GM21576 (cell line): ENCODE measurements around the gene PGF.
A peak's percentile ranks its signal among the peaks of the same experiment; 100 is the strongest.
"Not testable (repeated sequence)": the region's sequence is repeated elsewhere in the genome, so short reads cannot be mapped to it uniquely, and the experiment has no call there.

Experiments used
- ATAC-seq: cut with Tn5 transposase; IDR thresholded peaks from one replicate; pipeline ENCODE4 v1.9.1; 2021; ENCODE audit warnings: mild to moderate bottlenecking, moderate library complexity; ENCODE audit not compliant: unreplicated experiment

Gene PGF

DNA sequence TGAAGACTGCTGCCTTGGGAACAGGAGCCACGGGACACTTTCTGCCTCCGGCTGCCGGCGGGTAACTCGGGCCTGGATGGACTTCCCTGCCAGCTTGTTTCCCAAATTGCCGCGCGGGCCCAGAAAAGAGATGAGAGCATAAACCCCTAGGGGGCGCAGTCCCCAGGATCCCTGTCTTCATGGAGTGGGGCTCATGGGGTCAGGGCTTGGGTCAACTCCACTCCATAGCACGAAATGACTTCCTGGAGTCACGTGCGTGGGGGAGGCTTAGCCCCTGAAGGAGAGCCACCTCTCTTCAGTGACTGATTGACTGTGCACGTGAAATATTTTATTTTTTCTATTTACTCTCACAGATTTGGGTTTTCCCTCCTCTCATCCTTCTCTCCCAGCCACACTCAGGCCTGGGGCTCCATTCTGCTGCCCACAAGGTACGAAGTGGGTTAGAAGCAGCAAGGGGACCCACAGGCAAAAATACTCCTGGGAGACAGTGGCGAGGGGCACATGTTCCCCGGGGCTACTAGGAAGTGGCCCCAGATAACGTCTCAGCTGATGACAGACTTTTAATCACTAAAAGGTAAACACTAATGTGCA, 10.0 kb downstream of the PGF start:
- no peak for ATAC-seq

DNA sequence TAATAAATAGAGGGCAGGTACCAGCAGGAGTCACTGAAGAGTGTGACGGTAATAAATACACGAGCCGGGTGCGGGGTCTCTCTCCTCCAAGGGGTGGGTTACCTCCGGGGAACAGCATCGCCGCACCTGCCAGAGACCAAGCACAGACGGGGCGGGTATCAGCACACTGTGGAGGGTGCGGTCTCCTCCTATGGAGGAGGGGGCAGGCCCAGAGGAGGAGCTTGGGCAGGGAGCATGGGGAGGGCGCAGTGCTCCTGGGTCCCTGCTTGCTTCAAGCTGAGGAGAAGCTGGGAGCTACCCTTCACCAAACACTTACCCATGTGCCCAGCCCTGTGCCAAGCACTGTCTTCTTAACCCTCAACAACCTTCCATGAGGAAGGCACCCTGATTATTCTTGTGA, 12.8 kb downstream of the PGF start:
- ATAC-seq, result peak; percentile 38

DNA sequence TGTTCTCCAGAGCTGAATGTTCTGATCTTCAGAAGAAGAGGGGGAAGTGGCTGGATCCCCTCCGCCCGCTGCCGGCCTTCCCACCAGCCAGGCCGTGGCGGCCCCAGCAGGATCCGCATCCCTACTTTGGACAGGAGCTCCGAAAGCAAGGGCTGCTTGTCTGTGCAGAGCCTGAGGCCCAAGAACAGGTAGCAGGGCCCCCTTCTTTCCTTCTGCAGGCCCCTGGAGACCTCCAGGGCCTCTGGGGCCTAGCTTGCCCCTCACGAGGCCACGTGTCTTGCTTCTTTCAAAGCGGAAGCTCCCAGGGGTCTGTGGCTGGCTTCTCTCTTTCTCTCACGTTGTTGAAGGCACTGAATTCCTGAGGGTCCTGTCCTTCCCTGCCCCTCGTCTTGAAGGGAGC, 13.2 kb downstream of the PGF start:
- ATAC-seq, result peak; percentile 9

DNA sequence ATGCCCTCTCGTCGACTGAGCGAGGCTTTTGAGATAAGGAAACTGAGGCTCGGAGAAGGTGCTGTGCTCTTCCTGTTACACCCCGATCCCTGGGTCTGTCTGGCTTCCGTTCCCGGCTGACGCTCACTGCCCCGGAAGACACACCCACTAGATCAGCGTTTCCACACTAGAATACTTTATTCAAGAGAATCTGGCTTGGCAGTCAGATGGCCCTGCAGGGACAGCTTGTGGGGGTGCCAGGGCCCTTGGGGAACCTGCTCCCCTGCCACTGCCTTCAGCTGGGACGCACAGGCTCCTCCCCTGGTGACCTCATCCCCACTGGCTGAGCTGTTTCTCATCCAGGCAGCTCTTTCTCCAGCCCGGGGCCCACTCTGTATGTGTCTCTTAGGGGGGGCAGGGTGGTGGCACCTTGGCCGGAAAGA, 13.7 kb downstream of the PGF start:
- peak; percentile 47 for ATAC-seq

DNA sequence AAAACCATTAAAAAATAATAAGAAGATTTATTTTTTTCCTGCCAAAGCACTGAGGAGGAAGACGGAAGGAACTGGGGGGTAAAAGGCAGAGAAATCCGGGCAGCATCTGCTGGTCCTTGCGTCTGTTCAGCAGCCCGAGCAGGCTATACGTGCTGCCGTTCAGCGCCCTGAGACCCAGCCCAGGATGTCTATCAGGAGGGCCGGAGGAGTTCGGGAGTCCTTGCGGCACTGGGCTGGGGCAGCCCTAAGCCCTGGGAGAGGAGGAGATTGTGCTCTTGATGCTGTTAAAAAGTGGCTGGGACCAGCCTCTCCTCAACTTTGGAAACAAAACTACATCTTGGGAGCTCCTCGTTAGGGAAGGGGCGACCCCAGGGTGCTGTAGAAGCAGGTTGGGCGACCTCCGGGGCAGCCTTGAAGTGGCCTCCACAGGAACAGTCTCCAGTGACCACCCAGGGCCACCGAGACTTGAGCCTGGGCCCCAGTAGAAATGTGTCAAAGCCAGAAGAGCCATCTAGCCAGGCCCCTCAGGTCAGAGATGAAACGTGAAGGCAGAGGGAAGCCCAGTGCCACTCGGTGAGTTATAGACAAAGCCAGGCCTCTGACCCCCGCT, 14.3 kb downstream of the PGF start:
- ATAC-seq, result no peak

DNA sequence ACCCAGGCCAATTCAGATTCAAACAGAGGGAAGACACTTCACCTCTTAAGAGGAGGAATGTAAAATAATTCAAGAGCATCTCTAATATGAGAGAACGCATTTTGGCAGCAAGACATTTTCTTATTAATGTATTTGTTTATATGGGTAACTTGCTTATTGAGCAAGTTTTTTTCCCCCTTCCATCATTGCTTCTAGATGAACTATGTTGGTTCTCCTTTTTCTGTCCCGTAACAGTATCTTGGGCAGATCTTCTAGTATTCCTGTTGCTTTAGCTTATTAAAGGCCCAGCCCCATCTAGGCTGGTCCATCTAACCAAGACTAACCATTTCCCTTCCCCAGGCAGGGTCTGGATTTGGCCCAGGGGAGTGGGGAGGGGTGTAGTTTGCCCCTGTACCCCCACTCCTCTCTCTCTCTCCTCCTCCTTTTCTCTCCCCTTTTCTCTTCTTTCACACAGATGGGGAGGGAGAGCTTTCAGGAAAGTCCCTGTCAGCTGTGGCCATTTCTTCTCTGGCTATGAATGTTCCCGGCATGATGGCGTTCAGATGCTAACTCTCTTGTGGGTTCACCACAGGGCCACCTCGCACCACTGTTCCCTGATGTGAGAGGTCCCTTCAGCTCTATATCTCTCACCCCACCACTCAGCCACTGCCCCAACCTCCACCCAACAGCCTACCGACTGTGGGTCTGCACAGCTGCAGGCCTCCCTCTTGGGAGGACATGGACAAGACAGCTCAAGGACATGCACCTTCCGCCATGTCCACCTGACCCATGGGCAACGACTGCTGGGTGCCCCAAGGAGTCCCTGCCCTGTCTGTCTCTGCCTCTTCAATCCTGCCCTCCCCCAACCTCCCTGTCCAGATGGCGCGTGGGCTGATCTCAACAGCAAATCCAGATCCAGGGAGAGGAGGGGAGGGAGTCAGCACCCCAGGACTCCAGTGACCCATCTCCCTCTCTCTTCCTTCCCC, 16.6 kb downstream of the PGF start:
- no peak for ATAC-seq

DNA sequence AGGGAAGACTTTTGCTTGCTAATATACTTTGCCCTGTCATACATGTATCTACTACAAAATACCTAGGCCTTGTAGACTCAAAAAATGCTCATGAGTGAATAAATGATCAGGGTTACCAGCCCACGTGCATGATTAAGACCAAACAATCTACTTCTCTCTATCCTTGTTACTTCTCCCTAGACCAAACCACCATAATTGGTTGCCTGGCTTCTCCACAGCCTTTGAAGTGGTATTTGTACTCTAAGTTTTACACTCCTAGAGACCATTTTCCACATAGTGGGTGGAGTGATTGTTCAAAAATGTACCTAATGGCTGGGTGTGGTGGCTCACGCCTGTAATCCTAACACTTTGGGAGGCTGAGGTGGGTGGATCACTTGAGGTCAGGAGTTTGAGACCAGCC, 18.2 kb downstream of the PGF start:
- ATAC-seq, result no peak

DNA sequence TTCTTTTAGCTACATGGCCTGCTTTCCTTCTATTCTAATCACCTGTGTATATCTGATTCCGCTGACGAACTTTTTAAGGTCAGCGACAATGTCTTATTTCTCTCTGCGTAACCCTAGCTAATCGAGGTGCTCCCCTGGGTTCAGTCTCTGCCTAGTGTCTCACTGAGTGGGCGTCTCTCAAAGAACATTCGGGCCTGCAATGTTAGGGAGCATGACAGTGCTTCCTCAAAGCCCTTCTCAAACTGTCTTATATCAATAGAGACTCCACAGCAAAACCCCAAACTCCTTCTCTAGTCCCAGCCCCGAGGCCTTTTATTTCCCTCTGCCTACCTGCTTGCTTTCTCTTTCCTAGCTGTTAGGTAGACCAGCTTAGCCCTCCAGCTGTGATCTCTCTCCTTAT, 18.7 kb downstream of the PGF start:
- no peak for ATAC-seq

DNA sequence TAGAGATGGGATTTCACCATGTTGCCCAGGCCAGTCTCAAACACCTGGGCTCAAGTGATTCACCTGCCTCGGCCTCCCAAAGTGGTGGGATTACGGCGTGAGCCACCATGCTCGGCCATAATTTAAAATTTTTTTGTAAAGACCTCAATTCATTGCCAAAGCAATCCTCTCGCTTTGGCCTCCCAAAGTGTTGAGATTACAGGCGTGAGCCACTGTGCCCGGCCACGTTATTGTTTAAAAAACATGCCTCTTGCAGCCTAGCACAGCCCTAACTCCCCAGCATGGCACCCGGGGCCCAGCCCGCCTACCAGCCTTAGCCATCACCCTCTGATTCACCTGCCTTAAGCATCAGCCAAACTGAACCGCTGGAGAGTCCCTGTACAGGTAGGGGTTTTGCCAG, 19.2 kb downstream of the PGF start:
- no peak for ATAC-seq

DNA sequence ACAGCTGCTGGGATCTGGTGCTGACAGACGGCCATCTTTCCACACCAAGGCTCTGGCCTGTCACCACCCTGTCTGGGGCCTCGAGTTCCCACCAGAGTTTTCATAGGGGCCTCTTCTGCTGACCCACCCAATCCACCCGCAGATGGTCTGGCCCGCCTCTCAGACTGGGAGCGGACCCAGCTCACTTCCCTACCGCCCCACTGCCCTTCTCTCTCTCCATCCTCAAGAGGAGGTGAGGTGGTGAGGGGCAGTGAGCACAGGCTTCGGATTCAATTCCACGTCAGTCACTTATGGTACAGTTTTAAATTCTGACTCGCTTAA, 20.1 kb downstream of the PGF start:
- no peak for ATAC-seq

DNA sequence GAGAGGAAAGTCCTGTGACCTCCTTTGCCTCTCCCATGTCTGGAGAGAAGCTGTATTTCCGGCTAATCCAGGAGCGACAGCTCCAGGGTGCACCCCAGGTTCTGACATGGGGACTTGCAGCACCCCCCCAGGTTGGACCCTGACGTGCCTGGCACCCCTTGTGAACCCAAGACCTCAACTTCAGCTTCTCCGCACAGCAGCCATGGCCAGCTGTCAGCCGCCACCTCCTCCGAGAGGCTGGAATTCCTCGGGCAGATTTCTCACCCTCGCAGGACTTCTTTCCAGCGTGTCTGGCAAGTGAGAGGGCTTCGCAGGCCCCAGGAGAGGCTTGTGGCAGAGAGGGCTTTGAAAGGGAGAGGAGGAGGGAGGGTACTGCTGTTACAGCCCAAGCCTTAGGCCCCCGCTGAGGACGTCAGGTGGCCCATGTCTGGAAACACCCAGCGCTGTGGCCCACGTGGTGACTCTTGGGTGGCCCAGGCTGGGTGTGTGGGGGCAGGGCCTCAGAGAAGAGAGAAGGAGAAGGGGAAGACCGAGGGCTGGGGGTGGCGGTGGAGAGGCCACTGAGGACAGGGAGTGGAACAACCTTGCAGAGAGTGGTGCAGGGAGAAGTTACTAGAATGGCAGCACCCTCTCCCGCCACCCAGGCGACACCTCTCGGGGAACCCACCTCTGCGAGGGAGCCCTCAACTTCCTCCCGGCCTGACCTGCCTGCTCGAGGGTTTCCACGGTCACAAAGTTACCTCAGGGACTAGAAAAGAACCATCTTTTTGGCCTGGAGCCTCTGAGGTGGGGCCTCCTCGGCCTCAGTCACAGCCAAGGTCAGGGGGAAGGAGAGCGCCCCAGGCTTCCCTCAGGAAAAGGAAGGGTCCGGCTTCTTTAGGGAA, 20.7 kb downstream of the PGF start:
- no peak for ATAC-seq

DNA sequence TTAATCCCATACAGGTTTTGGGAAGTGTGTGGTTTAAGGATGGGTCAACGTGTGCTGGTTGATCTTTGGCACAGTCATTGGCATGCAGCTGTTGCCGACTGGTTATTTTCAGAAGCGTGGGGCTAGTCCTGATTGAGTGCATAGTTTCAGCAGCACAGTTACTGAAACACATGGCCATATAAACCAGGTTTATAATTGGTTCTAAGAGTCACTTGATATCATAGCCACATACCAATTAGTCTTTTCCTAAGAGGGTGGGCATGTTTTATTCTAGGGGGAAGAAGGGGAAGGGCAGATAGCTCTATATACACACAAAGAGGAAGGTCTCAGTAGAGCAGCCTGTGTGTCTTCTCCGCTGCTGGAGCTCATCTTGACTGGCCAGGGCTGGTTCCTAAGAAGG, 21.4 kb downstream of the PGF start:
- no peak for ATAC-seq

DNA sequence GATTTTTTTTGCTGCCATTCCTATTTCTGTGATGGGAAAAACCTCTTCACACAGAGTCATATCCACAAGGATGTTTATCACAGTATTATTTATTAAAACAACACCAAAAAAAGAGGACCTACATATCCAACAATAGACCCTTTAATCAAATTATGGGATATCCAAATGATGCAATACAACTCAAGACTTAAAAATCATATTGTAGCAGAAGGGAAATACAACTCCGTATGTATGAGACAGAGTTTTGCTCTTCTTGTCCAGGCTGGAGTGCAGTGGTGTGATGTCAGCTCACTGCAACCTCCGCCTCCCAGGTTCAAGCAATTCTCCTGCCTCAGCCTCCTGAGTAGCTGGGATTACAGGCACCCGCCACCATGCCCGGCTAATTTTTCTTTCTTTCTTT, 22.5 kb downstream of the PGF start:
- ATAC-seq, result not testable (repeated sequence)

DNA sequence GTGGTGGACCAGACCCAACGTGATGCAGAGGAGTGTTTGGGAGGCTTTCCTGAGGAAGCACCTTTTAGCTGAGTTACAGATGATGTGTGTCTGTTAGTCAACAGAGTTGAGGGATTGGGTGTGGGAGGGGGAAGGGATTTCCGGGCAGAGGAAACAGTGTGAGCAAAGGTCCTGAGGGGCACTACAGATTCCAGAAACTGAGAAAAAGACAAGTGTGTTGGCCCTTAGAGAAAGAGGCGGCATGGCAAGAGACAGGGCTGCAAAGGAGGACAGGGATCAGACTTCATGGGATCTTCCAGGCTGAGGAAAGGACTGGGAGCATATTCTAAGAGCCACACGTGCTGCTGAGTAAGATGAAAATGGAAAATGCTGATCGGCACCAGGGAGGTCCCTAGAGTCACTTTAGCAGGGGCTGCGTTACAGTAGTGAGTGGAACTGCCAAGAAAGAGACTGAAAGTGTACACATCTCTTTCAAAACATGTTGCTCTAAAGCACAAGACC, 22.9 kb downstream of the PGF start:
- no peak for ATAC-seq

DNA sequence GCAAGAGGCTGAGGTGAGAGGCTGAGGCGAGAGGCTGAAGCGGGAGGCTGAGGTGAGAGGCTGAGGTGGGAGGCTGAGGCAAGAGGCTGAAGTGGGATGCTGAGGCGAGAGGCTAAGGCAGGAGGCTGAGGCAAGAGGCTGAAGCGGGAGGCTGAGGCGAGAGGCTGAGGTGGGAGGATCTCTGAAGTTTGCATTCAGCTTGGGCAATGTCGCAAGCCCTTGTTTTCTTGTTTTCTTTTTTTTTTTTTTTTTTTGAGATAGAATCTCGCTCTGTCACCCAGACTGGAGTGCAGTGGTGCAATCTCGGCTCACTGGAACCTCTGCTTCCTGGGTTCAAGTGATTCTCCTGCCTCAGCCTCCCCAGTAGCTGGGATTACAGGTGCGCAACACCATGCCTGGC, 23.7 kb downstream of the PGF start:
- not testable (repeated sequence) for ATAC-seq

DNA sequence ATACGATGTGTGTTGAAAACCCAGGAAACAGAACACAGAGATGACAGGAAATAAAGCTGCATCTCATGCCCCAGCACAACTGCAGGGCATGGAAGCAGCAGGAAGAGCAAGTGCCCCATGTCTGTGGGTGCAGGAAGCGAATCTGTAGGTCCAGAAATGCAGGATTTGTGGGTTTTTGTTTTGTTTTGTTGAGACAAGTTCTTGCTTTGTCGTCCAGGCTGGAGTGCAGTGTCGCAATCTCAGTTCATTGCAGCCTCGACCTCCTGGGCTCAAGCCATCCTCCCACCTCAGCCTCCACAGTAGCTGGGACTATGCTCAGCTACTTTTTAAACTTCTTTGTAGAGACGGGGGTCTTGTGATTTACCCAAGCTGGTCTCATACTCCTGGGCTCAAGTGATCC, 26.2 kb downstream of the PGF start:
- no peak for ATAC-seq

DNA sequence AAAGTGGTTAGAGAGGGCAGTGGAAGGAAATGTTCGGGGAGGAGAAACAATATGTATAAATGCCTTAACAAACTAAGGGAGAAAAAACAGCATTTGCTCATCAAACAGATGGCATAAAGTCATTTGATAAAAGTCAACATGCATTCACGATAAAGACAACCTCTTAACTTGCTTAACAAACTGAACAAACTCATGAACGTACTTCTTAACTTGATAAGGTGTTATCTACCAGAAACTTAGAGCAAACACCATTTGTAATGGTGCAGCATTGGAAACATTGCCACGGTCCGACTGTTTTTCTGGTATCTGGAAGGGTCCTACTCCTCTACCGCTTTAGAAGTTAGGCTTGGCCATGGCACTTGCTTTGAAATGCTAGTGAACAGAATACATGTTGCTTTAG, 28.2 kb downstream of the PGF start:
- ATAC-seq, result no peak

DNA sequence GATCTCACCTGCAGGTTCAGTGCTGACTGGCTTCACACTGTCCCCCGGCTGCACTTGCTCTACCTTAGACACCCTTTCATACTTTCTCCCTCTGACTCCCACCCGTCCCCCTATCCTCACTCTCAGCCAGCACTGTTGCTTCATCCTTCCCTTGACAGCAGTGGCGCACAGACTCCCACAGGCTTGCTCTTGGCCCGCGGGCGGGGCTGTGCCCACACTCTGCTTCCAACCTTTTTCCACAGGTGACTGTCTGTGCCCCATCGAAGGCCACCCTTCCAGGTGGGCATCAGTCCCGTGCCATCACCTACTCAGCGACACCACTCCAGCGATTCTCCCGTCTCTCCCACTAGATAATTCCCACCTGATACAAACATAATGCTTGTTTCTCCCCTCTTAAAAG, 31.3 kb downstream of the PGF start:
- no peak for ATAC-seq

DNA sequence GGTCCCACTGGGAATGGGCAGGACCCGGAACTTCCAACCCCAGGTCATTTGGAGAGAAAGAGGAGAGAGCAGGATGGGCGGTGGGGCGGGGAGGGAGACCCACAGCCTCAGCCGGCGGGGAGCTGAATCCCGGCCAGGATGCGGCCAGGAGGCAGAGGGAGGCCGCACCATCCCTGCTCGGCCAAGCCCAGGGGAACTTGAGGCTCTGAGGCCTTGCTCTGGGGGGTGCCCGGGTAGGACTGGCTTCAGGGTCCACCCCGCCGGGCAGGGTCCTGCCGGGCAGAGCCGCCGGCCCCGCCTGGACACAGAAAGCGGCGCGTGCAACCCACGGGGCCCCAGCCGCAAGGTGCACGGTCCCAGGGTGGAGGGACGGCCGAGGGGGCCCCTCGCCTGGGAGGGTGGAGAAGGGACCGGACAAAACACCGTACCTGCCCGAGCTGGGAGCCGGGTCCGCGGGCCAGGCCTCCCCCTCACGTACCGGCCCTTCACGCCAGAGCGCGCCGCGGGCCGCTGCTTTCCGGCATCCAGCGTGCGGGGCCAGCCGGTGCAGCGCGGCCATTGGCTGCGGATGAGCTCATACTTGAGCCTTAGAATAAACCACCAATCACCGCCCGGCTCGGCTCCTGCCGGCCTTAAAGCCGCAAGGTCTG, 32.5 kb downstream of the PGF start, which contains the start of gene RPS6KL1:
Gene RPS6KL1 (minus strand): TSS at position 509 of the 650 bp plus-strand sequence. CDS start 1,719 bp downstream, outside the sequence.
- peak; percentile 90 for ATAC-seq

DNA sequence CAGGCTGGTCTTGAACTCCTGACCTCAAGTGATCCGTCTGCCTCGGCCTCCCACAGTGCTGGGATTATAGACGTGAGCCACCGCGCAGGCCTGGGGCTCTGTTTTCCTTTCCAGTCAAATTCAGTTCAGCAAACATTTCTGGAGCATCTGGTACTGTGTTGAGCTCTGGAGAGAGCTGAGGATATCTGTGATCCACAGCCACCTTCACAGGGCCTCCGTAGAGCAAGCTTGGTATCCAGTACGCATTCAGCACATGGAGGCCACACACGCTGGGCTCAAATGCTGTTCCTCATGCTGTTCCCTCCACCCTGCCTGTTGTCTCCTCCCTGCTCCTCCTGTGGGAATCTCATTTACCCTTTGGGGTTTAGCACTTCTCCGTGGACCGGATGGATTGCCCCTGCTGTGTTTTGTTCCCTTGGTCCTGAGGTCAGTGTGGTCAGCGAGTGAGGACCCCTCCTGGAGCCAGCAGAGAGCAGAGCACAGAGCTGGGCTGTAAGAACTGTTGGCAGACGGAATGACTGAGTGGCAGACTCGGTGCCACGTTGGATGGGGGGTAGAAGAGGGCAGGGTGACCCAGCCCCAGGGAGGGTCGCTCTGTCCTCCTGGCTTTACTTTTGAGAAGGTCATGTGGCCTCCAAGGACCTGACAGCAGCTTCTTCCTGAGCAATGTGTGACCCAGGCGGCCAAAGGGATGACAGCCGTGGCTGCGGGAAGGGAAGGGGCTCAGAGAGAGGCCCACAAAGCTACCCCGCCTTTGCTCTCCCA, 33.2 kb downstream of the PGF start:
- no peak for ATAC-seq
